Chondrocyte (in vitro differentiated cells): Measurements from ENCODE around the gene IFIT1. TPM values are rescaled to one million over a fixed set of nuclear protein-coding genes. Genes with fewer than 3 reads are reported as not detected.
"Not testable (repeated sequence)": the region's sequence is repeated elsewhere in the genome, so short reads cannot be mapped to it uniquely, and the experiment has no call there.

ENCODE experiments used
- DNase-seq: peaks from one replicate; pipeline ENCODE4 v3.0.0; 2021; ENCODE audit warnings: mixed read lengths, low spot score
- H3K27ac Mint-ChIP-seq: one replicate; pipeline ENCODE4 v1.8.0; 2021; ENCODE audit warnings: mild to moderate bottlenecking, moderate library complexity, mixed read lengths; ENCODE audit not compliant: unreplicated experiment
- H3K27me3 Mint-ChIP-seq: 2 replicates; pipeline ENCODE4 v1.8.0; 2021; ENCODE audit warnings: low read depth, mixed read lengths
- H3K36me3 Mint-ChIP-seq: 2 replicates; pipeline ENCODE4 v1.8.0; 2021; ENCODE audit warnings: low read depth, mixed read lengths
- H3K4me1 Mint-ChIP-seq: 2 replicates; pipeline ENCODE4 v1.8.0; 2021; ENCODE audit warnings: low read depth, mild to moderate bottlenecking, mixed read lengths
- H3K4me3 Mint-ChIP-seq: one replicate; pipeline ENCODE4 v1.8.0; 2021; ENCODE audit warnings: mild to moderate bottlenecking, moderate library complexity, mixed read lengths; ENCODE audit not compliant: unreplicated experiment
- H3K9me3 Mint-ChIP-seq: 2 replicates; pipeline ENCODE4 v1.8.0; 2021; ENCODE audit warnings: low read depth, mixed read lengths
- CTCF ChIP-seq: fragments of 200-600 bp; sonication (generic); IDR thresholded peaks from 2 replicates; pipeline ENCODE4 v1.5.0; 2021; ENCODE audit warnings: antibody characterized with exemption, mild to moderate bottlenecking, moderate library complexity
- total RNA-seq: library from RNA; stranded (reverse); gene quantifications from 3 replicates; pipeline ENCODE4 v1.2.1, GENCODE V29; 2021

The IFIT1 gene
- total RNA-seq, 1 donor from 2014 or later: 2.0 TPM

GRCh38 chr10:89346405-89347254 is 45.8 kb upstream of the IFIT1 start:
- no peaks in the 10 kb centered on the region for H3K9me3 Mint-ChIP-seq
- no peak for DNase-seq
- no peaks in the 10 kb centered on the region for H3K36me3 Mint-ChIP-seq
- no peaks in the 10 kb centered on the region for H3K27me3 Mint-ChIP-seq
- peaks cover 38% of the 10 kb centered on the region for H3K4me1 Mint-ChIP-seq
- H3K4me3 Mint-ChIP-seq: no peak overlapping the region
- H3K27ac Mint-ChIP-seq: no peak overlapping the region
- no peak for TF ChIP-seq CTCF

GRCh38 chr10:89347701-89348457 is 44.5 kb upstream of the IFIT1 start:
- Mint-ChIP-seq H3K4me3 (no peak overlapping the region), H3K27me3 (no peaks in the 10 kb centered on the region), H3K4me1 (peaks cover 42% of the 10 kb centered on the region), H3K9me3 (no peaks in the 10 kb centered on the region), H3K27ac (peak overlapping the region; percentile 13), H3K36me3 (no peaks in the 10 kb centered on the region)
- DNase-seq: no peak
- TF ChIP-seq CTCF: no peak

- Mint-ChIP-seq H3K4me1 (peaks cover 46% of the 10 kb centered on the region), H3K27me3 (no peaks in the 10 kb centered on the region), H3K36me3 (no peaks in the 10 kb centered on the region), H3K9me3 (no peaks in the 10 kb centered on the region), H3K4me3 (no peak overlapping the region), H3K27ac (no peak overlapping the region)
- no peak for TF ChIP-seq CTCF
- no peak for DNase-seq
These were observed 43.9 kb upstream of the IFIT1 start for GRCh38 chr10:89348481-89348880.

- no peaks in the 10 kb centered on the region for H3K27me3 Mint-ChIP-seq
- H3K9me3 Mint-ChIP-seq: peaks cover 2% of the 10 kb centered on the region
- no peak overlapping the region for H3K4me3 Mint-ChIP-seq
- H3K4me1 Mint-ChIP-seq: peaks cover 48% of the 10 kb centered on the region
- H3K36me3 Mint-ChIP-seq: no peaks in the 10 kb centered on the region
- H3K27ac Mint-ChIP-seq: no peak overlapping the region
- DNase-seq: no peak
- no peak for TF ChIP-seq CTCF
These were observed 43.4 kb upstream of the IFIT1 start for GRCh38 chr10:89348975-89349374.

GRCh38 chr10:89350631-89351315 is 41.6 kb upstream of the IFIT1 start:
- Mint-ChIP-seq H3K27ac (peak overlapping the region; percentile 99), H3K4me1 (peaks cover 49% of the 10 kb centered on the region)
- not testable (repeated sequence) for H3K27me3 Mint-ChIP-seq, H3K4me3 Mint-ChIP-seq, H3K36me3 Mint-ChIP-seq, DNase-seq, H3K9me3 Mint-ChIP-seq
